ENCODE measurements around the gene BTBD9.

DNA sequence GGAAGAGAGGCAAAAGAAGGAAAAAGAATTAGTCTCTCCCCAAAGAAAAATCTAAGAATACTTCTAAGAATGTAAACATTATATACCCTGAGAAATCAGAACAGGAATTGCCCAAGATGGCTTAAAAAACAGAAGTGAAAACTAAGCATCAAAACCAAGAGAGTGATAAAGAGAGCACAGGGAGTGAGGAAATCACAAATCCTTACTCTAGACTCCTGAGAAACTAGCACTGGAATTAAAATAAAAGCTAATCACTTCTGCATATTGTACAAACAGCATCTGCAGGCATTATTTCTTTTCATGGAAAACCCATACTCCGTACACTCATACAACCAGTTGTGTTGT is 285.7 kb downstream of the BTBD9 start:
- TF ChIP-seq, protein P1, sequence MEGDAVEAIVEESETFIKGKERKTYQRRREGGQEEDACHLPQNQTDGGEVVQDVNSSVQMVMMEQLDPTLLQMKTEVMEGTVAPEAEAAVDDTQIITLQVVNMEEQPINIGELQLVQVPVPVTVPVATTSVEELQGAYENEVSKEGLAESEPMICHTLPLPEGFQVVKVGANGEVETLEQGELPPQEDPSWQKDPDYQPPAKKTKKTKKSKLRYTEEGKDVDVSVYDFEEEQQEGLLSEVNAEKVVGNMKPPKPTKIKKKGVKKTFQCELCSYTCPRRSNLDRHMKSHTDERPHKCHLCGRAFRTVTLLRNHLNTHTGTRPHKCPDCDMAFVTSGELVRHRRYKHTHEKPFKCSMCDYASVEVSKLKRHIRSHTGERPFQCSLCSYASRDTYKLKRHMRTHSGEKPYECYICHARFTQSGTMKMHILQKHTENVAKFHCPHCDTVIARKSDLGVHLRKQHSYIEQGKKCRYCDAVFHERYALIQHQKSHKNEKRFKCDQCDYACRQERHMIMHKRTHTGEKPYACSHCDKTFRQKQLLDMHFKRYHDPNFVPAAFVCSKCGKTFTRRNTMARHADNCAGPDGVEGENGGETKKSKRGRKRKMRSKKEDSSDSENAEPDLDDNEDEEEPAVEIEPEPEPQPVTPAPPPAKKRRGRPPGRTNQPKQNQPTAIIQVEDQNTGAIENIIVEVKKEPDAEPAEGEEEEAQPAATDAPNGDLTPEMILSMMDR (IDR thresholded peaks at IDR 0.05) = no peak
- no peak for TF ChIP-seq POLR2A (IDR thresholded peaks at IDR 0.05)

Data from lower leg skin (tissue), 3 donors.